HepG2 (cell line): ENCODE results near the gene TCP11L1. TPM values are rescaled to one million over a fixed set of nuclear protein-coding genes. Genes with fewer than 3 reads are reported as not detected.

Experiments used
- ATAC-seq: fragments of 200-7000 bp; cut with Tn5 transposase; 3 replicates; pipeline ENCODE4 v1.9.1; 2020; ENCODE audit warnings: mild to moderate bottlenecking, moderate library complexity
- BruUV-seq: library from RNA; stranded (reverse); fragments of 400-500 nt; replicated peaks from 2 replicates; lab custom pipeline; 2021; lab: Mats Ljungman, UMichigan
- CTCF ChIA-PET: fragments of 300-600 bp; formaldehyde crosslinking; extraction: SDS; loops from one replicate; lab custom pipeline; 2021; ENCODE audit warnings: low total read pairs, inconsistent platforms, low intra/inter-chr PET ratio; lab: Yijun Ruan, JAX
- POLR2A ChIA-PET: fragments of 350-600 bp; sonication (Branson Sonifier 250); formaldehyde crosslinking; loops from one replicate; lab custom pipeline; 2020; ENCODE audit warnings: antibody characterized with exemption, inconsistent platforms; lab: Yijun Ruan, JAX
- DNase-seq: peaks from one replicate; pipeline ENCODE4 v3.0.0-alpha.2; 2015; ENCODE audit warnings: low spot score
- FAIRE-seq: peaks from 3 replicates; lab custom pipeline; 2011; peaks lifted over from hg19 to GRCh38; lab: Jason Lieb, UNC
- H2AFZ ChIP-seq: one replicate; pipeline ENCODE4 v1.6.1; 2011; ENCODE audit warnings: low read length, inconsistent platforms
- H3K27ac ChIP-seq: fragments of 300-600 bp; 3 replicates; pipeline ENCODE4 v1.8.0; 2011; ENCODE audit warnings: mixed run types, mild to moderate bottlenecking, mixed read lengths, low read length, inconsistent platforms; ENCODE audit not compliant: insufficient read depth; ENCODE audit errors: extremely low read length
- H3K27me3 ChIP-seq, 2 experiments: fragments of 200-600 bp in 1 of 2; 2 replicates in 1 of 2; 3 replicates in 1 of 2; pipeline versions ENCODE4 v1.6.0 to v1.8.0; 2011; ENCODE audit warnings: low read length in 2 of 2, mild to moderate bottlenecking in 2 of 2, moderate library complexity in 2 of 2, inconsistent platforms in 1 of 2; ENCODE audit not compliant: insufficient read depth in 2 of 2, control insufficient read depth in 1 of 2
- H3K36me3 ChIP-seq, 2 experiments: fragments of 200-600 bp in 1 of 2; replicated peaks in 1 of 2; 2 replicates in 1 of 2; 3 replicates in 1 of 2; pipeline versions ENCODE4 v1.5.1 to v1.8.0; 2011; ENCODE audit warnings: low read length in 2 of 2, inconsistent platforms in 1 of 2; ENCODE audit not compliant: insufficient read depth in 2 of 2, control insufficient read depth in 1 of 2
- H3K4me1 ChIP-seq: 2 replicates; pipeline ENCODE4 v1.5.1; 2012; ENCODE audit warnings: low read length, inconsistent platforms; ENCODE audit not compliant: insufficient read depth
- H3K4me2 ChIP-seq: 2 replicates; pipeline ENCODE4 v1.6.0; 2011; ENCODE audit warnings: low read depth, low read length, inconsistent platforms
- H3K4me3 ChIP-seq, 3 experiments: fragments of 200-600 bp in 1 of 3; sonication (generic), shearing (Covaris generic) in 1 of 3; replicated peaks in 1 of 3; 2 replicates each; pipeline ENCODE4 v1.5.1; 2011 to 2016; ENCODE audit warnings: low read length in 3 of 3, inconsistent platforms in 2 of 3, low read depth in 2 of 3, mild to moderate bottlenecking in 2 of 3, control low read depth in 1 of 3, mixed read lengths in 1 of 3; ENCODE audit not compliant: insufficient read depth in 1 of 3
- H3K79me2 ChIP-seq: one replicate; pipeline ENCODE4 v1.6.1; 2011; ENCODE audit warnings: low read length, inconsistent platforms; ENCODE audit not compliant: insufficient read depth
- H3K9ac ChIP-seq: 2 replicates; pipeline ENCODE4 v1.6.0; 2011; ENCODE audit warnings: mild to moderate bottlenecking, low read depth, low read length, inconsistent platforms; ENCODE audit not compliant: insufficient read depth
- H3K9me3 ChIP-seq: 2 replicates; pipeline ENCODE4 v1.5.1; 2012; ENCODE audit warnings: mild to moderate bottlenecking, low read length
- H4K20me1 ChIP-seq: 2 replicates; pipeline ENCODE4 v1.6.0; 2011; ENCODE audit warnings: inconsistent platforms, mild to moderate bottlenecking, low read length, moderate library complexity; ENCODE audit not compliant: insufficient read depth
- CEBPG ChIP-seq: IDR thresholded peaks from 2 replicates; pipeline ENCODE4 v1.6.1; 2016
- DMAP1 ChIP-seq: IDR thresholded peaks from 2 replicates; pipeline ENCODE4 v1.6.1; 2016
- GATAD1 ChIP-seq: IDR thresholded peaks from 2 replicates; pipeline ENCODE4 v1.6.1; 2016; ENCODE audit warnings: missing genetic modification reagents, missing compliant biosample characterization
- KMT2B ChIP-seq: IDR thresholded peaks from 2 replicates; pipeline ENCODE4 v1.6.1; 2016; ENCODE audit warnings: missing genetic modification reagents, missing compliant biosample characterization
- MTF2 ChIP-seq: sonication (generic); formaldehyde crosslinking; IDR thresholded peaks from 2 replicates; pipeline ENCODE4 v1.5.0; 2020; ENCODE audit warnings: missing genetic modification reagents, borderline replicate concordance
- POLR2AphosphoS5 ChIP-seq: IDR thresholded peaks from 2 replicates; pipeline ENCODE4 v1.6.1; 2012; ENCODE audit warnings: low read depth, low read length
- SP2 ChIP-seq: sonication (generic); formaldehyde crosslinking; IDR thresholded peaks from 2 replicates; pipeline ENCODE4 v1.5.1; 2020; ENCODE audit warnings: mild to moderate bottlenecking, missing genetic modification reagents
- SRF ChIP-seq: IDR thresholded peaks from 2 replicates; pipeline ENCODE4 v1.6.1; 2011; ENCODE audit warnings: mild to moderate bottlenecking, low read depth, low read length, moderate library complexity
- ZNF256 ChIP-seq: sonication (generic); formaldehyde crosslinking; conservative IDR thresholded peaks from 2 replicates; pipeline ENCODE4 v1.4.0; 2020; ENCODE audit warnings: missing genetic modification reagents
- ZNF350 ChIP-seq: sonication (generic); formaldehyde crosslinking; IDR thresholded peaks from 2 replicates; pipeline ENCODE4 v1.4.0; 2020; ENCODE audit warnings: mild to moderate bottlenecking, low read depth, missing genetic modification reagents, borderline replicate concordance
- ZNF598 ChIP-seq: sonication (generic); formaldehyde crosslinking; IDR thresholded peaks from 2 replicates; pipeline ENCODE4 v1.5.1; 2020; ENCODE audit warnings: mild to moderate bottlenecking, missing genetic modification reagents, borderline replicate concordance
- ZNF644 ChIP-seq: IDR thresholded peaks from 2 replicates; pipeline ENCODE4 v1.6.1; 2016; ENCODE audit warnings: low read depth
- ZNF879 ChIP-seq: sonication (generic); formaldehyde crosslinking; IDR thresholded peaks from 2 replicates; pipeline ENCODE4 v1.8.1; 2023; ENCODE audit warnings: missing genetic modification reagents
- WGBS: methylation state at CpG from one replicate; pipeline ENCODE4 v1.1.6; 2017; ENCODE audit warnings: low lambda C conversion rate; 5-methylcytosine and 5-hydroxymethylcytosine counted together
- in situ Hi-C: cut with HindIII; loops from 2 replicates; pipeline ENCODE4 v1.10.0; 2017; ENCODE audit warnings: low pct_unique_long_range_greater_than_20kb; ENCODE audit not compliant: extremely low pct_ligation_motif_present
- intact Hi-C: fragments of 100-400 bp; cut with micrococcal nuclease; formaldehyde crosslinking; loops from one replicate; pipeline ENCODE4 v1.10.0; 2022; ENCODE audit not compliant: unreplicated experiment
- polyA plus RNA-seq, 8 experiments: library from polyadenylated mRNA; depleted of rRNA in 3 of 8; stranded (reverse) in 7 of 8; unstranded in 1 of 8; fragments of >200 nt; fragmentation: Illumina TruSeq in 4 of 8; extraction: Trizol in 4 of 8; gene quantifications; 2 replicates each; pipeline versions ENCODE4 v1.2.1 to v1.2.3, GENCODE V29; 2011 to 2016; ENCODE audit warnings: low read depth in 4 of 8, missing spikeins in 1 of 8, mixed read lengths in 1 of 8; ENCODE audit not compliant: insufficient read depth in 1 of 8
- total RNA-seq, 5 experiments: library from RNA; depleted of rRNA; stranded (reverse); fragments of >200 nt; fragmentation: Illumina TruSeq; extraction: Trizol; gene quantifications; 2 replicates each; pipeline ENCODE4 v1.2.3, GENCODE V29; 2016; ENCODE audit warnings: low read depth in 1 of 5
- TF ChIP-seq, protein P1 (sequence below): sonication (generic); formaldehyde crosslinking; IDR thresholded peaks from 2 replicates; pipeline ENCODE4 v1.4.0; 2020; ENCODE audit warnings: missing genetic modification reagents, borderline replicate concordance
- TF ChIP-seq, protein P2 (sequence below): sonication (generic); formaldehyde crosslinking; IDR thresholded peaks from 2 replicates; pipeline ENCODE4 v1.8.0; 2022; ENCODE audit warnings: mild to moderate bottlenecking, missing genetic modification reagents, moderate library complexity
- TF ChIP-seq, protein P3 (sequence below): sonication (generic); formaldehyde crosslinking; IDR thresholded peaks from 2 replicates; pipeline ENCODE4 v1.4.0; 2020; ENCODE audit warnings: missing genetic modification reagents

TCP11L1 gene
- total and polyA plus RNA-seq, 2 of the 13 experiments (the other 11 are each of a cell fraction or from before 2014, with no cell fraction given): 7.9 to 10.1 TPM

DNA sequence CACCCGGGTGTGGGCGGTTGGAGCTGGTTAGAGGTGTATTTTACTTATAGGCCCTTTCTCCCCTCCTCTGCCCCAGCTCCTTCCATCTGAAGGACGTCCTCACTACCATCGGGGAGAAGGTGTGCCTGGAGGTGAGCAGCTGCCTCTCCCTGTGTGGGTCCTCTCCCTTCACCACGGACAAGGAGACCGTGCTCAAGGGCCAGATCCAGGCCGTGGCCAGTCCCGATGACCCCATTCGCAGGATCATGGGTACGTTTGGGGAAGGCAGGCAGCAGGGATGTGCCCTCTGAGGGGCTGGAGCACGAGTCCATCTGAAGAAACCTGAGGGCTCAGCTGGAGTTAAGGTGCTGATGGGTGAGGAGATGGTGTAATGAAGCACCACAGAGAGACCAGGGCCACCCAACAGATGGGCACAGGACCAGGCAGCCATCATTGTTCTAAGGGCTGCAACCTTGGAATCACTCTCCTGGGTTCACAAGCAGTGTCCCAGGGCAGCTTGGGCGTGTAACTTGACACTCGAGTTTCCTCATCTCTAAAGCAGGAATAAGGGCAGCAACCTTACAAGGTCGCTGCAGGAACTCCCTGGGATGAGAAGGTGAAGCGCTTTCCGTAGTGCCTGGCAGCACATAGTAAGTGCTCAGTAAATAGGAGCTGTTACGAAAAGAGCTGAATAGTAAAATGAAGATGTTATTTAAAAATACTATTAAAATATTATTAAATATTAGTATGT is 29.4 kb downstream of the TCP11L1 start:
- no peak for DNase-seq
- Histone ChIP-seq H3K9ac (no peak overlapping the region), H3K4me1 (no peaks in the 10 kb centered on the region), H3K4me2 (no peak overlapping the region), H3K4me3 (no peak overlapping the region), H3K36me3 (peaks cover 18 to 43% of the 10 kb centered on the region in 2 experiments), H2AFZ (no peak overlapping the region), H3K27me3 (no peaks in the 10 kb centered on the region; a peak in 1 of 5 replicates), H3K9me3 (no peaks in the 10 kb centered on the region), H3K27ac (no peak overlapping the region), H3K79me2 (no peaks in the 10 kb centered on the region), H4K20me1 (no peaks in the 10 kb centered on the region)
- POLR2A ChIA-PET: no interaction called here
- no peak for ATAC-seq
- FAIRE-seq: no peak
- CTCF ChIA-PET: no interaction called here
- no TSS peak for BruUV-seq
- in situ Hi-C loops (no loop called here), intact Hi-C loops (loop anchor here (5.0 kb wide), 1 partner anchor 91 kb away; no protein-coding TSS in a partner anchor)
- 95% methylated on average over 15 of the region's 17 CpGs for WGBS
- TF ChIP-seq ZNF256 (CRISPR knock-in tag) (no peak), ZNF879 (CRISPR knock-in tag) (no peak), MTF2 (no peak), ZNF350 (CRISPR knock-in tag) (no peak), ZNF644 (no peak), POLR2AphosphoS5 (no peak), SRF (no peak), GATAD1 (no peak), KMT2B (no peak), DMAP1 (no peak), ZNF598 (CRISPR knock-in tag) (no peak), SP2 (CRISPR knock-in tag) (no peak), CEBPG (no peak)
- TF ChIP-seq, protein P1, sequence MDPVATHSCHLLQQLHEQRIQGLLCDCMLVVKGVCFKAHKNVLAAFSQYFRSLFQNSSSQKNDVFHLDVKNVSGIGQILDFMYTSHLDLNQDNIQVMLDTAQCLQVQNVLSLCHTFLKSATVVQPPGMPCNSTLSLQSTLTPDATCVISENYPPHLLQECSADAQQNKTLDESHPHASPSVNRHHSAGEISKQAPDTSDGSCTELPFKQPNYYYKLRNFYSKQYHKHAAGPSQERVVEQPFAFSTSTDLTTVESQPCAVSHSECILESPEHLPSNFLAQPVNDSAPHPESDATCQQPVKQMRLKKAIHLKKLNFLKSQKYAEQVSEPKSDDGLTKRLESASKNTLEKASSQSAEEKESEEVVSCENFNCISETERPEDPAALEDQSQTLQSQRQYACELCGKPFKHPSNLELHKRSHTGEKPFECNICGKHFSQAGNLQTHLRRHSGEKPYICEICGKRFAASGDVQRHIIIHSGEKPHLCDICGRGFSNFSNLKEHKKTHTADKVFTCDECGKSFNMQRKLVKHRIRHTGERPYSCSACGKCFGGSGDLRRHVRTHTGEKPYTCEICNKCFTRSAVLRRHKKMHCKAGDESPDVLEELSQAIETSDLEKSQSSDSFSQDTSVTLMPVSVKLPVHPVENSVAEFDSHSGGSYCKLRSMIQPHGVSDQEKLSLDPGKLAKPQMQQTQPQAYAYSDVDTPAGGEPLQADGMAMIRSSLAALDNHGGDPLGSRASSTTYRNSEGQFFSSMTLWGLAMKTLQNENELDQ: no peak
- TF ChIP-seq, protein P2, sequence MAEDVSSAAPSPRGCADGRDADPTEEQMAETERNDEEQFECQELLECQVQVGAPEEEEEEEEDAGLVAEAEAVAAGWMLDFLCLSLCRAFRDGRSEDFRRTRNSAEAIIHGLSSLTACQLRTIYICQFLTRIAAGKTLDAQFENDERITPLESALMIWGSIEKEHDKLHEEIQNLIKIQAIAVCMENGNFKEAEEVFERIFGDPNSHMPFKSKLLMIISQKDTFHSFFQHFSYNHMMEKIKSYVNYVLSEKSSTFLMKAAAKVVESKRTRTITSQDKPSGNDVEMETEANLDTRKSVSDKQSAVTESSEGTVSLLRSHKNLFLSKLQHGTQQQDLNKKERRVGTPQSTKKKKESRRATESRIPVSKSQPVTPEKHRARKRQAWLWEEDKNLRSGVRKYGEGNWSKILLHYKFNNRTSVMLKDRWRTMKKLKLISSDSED (CRISPR knock-in tag): no peak
- TF ChIP-seq, protein P3, sequence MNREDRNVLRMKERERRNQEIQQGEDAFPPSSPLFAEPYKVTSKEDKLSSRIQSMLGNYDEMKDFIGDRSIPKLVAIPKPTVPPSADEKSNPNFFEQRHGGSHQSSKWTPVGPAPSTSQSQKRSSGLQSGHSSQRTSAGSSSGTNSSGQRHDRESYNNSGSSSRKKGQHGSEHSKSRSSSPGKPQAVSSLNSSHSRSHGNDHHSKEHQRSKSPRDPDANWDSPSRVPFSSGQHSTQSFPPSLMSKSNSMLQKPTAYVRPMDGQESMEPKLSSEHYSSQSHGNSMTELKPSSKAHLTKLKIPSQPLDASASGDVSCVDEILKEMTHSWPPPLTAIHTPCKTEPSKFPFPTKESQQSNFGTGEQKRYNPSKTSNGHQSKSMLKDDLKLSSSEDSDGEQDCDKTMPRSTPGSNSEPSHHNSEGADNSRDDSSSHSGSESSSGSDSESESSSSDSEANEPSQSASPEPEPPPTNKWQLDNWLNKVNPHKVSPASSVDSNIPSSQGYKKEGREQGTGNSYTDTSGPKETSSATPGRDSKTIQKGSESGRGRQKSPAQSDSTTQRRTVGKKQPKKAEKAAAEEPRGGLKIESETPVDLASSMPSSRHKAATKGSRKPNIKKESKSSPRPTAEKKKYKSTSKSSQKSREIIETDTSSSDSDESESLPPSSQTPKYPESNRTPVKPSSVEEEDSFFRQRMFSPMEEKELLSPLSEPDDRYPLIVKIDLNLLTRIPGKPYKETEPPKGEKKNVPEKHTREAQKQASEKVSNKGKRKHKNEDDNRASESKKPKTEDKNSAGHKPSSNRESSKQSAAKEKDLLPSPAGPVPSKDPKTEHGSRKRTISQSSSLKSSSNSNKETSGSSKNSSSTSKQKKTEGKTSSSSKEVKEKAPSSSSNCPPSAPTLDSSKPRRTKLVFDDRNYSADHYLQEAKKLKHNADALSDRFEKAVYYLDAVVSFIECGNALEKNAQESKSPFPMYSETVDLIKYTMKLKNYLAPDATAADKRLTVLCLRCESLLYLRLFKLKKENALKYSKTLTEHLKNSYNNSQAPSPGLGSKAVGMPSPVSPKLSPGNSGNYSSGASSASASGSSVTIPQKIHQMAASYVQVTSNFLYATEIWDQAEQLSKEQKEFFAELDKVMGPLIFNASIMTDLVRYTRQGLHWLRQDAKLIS: no peak
